Colon (tissue), 2 donors: ENCODE measurements around the gene DCLK1.

Source experiments
- FAIRE-seq: peaks from 2 replicates; lab custom pipeline; 2012; peaks lifted over from hg19 to GRCh38; lab: Jason Lieb, UNC
- donor health status: control.
- donor health status: control.

The DCLK1 gene

DNA sequence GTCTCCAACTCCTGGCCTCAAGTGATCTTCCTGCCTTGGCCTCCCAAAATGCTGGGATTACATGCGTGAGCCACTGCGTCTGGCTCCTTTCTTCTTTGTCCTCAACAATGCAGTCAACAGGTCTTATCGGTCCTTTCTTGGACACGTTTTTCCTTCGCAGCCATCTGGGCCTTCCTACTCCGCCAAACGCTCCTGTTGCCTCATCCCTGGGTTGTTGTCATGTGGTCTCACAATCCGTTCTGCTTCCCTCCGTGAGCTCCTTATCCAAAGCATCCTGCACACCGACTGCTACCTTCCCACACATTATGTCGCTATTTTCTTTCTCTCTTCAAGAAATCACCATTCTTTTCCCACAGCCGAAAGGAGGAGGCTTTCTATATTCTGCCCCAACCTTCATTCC, 306.8 kb downstream of the DCLK1 start:
- FAIRE-seq = no peak

DNA sequence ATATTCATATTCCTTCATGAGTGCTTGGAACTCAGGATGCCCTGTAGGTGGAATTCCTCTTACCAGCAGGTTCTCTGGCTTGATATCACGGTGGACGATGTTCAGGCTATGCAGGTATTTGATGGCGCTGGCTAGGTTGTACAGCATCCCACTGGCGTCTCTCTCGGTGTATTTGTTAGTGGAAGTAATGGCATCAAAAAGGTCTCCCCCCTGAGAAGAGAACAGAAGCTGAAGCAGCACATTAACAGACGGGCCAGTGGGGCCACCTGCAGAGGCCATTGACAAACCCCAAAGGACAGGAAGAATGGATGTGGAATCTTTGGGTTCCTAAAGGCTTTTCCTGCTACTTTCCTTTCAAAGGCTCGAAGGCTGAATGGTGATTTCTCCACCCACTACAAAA, 308.5 kb downstream of the DCLK1 start:
- FAIRE-seq = no peak

DNA sequence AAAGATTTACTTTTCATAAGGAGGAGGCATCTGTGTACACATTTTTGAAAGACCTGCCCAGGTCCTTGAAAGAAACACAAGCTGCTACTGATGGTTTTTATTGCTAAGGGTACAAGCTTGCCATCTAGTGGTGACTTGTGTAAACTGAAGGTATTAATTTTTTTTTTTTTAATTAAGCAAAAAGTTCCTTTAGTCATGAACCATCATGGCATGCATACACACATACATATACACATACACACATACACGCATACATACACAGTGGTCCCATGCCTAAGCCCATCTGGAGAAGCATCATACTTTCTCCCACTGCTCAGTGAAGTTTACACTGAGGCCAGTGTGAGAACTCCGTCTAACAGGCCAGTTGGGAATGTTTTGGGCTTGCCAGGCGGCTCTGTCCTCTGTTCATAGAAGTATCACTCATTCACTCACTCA, 312.5 kb downstream of the DCLK1 start:
- no peak for FAIRE-seq

DNA sequence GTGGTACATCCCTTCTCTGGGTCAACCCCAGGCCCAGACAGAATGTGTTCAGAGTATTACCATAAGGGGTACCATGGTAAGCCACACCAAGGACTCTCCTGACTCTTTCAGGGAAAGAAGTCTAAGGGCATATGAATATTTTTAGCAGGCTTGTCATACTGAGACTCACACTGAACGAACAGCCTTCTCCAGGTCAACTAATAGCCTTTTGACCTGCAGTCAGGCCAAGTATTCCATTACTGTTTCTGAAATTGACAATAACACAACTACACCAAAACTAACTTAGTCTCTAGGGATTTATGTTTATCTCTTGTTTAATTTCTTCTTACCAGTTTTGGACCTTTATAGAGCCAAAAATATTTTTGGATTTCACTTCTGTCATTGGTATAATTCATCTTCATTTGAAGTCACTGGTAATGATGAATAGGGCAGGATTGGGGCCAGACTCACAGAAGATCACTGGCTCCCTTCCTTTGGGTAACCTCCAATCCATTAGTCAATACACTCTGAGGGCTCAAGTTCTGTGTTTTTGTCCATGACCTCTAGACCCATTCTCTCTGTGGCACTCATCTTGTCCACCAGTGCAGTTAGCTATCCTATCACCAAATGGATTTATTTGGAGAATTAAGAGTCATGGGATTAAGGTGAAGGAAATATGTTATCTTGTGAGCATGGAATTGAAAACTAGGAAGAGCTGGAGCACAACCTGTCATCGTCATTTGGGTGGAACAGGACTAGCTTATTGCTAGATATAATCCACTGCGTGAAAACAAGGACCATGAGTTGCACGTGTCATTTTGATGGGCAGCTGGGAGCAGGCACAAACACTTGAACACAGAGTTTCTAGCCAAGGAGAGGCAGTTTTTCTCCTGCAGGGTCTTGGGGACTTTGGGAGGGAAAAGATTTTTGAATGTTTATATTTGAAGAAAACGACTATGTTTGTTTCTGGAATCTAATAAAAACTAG, 313.3 kb downstream of the DCLK1 start:
- FAIRE-seq = no peak

DNA sequence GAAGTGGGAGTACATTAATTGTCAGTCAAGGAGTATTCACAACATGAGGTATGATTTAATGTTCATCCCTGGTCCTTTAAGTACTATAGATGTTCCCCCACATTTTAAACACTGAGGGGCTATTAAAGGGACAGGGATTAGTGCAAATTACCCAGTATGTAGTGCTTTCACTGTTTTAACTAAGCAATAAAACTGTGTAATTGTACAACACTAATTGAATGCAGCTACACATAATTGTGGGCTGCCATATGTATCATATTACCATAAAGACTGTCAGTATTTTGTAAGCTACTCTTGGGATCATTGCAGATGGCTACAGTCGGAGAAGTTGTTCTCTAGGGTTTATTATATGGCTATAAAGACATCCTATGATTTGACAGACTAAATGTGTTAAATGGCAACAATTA, 316.6 kb downstream of the DCLK1 start:
- no peak for FAIRE-seq

DNA sequence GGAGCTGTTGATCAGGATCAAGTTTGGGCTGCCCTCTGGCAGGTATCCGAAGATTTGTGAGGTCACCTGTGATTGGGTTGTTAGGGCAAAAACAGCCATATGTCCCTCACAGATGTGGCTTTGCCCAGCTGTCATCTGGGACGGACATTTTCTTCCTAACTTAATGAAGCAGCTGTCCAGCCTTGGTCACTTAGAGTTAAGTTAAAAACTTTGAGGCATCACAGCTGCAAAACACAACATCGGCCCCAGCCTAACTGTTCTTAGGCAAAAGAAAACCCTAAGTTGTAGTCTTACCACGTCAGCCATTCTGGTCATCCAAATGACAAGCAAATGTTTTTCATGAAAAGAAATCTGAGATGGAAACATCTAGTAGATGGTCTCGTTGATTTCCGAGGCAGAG, 318.4 kb downstream of the DCLK1 start:
- no peak for FAIRE-seq

DNA sequence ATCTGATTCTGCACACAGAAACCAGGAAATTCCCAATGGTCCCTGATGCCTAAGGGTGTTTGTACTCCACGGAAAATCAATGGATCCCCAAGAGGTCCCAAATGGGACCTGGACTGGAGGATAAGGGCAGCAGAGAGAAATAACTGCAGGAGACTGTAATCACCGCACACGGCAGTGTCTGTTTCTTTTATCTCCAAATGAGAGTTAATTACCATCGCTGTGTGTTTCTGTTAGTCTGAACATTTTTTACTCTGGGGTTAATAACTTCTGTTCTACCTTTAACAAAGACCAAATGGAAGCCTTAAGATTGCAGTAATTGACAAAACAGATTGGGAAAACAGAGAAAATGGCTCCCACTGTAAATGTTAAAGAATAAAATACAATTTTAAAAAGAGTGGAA, 320.9 kb downstream of the DCLK1 start:
- no peak for FAIRE-seq

DNA sequence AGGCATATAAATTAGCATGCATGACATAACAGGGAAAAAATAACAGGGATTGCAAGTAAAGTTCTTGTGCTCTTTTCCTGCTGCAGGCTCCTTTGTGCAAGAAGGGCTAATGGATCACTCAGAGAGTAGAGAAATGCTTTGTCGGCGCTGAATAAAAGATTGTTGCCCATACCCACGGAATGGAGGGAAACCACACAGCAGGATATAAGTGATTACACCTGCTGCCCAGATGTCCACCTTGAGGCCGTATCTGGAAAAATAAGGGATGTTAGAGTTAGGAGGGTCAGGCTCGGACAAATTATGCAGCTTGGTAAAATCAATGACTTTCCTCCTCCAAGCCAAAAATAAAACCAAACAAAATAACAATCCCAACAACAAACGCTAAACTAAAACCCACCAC, 322.3 kb downstream of the DCLK1 start:
- no peak for FAIRE-seq

DNA sequence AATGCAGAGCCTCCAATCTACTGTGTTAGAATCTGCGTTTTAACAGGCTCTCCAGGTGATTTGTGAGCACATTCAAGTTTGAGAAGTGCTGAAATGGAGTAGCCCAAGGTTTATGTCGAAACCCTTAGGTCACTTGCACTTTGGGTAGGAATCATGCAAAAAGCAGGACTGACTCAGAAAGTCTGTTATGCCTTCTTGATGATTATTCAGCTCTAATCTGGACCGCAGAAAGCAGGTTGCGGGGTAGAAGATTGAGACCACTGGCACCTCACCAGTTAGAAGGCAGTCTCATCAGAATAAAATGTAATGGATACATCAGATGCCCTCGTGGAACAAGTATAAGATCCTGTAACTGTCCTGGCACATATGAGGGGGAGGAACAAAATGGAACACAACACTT, 326.3 kb downstream of the DCLK1 start:
- no peak for FAIRE-seq

DNA sequence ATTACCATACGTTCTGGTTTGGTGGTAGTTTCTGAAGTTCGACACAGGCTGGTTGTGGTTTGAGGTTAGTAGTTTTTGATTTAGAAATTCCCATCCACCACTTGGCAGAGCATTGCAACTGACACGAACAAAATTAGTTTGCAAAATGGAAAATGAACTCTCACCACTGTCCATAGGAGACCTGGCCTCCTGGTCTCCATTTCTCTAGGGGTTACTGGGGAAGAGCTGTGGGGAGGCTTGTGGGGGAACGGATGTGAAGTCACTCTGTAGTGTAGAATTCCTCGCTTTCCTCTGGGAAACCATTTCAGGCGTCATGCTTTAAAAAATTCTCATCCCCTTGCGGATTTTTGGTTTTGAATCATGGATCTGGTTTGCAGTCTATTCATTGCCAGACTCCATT, 333.2 kb downstream of the DCLK1 start:
- no peak for FAIRE-seq

DNA sequence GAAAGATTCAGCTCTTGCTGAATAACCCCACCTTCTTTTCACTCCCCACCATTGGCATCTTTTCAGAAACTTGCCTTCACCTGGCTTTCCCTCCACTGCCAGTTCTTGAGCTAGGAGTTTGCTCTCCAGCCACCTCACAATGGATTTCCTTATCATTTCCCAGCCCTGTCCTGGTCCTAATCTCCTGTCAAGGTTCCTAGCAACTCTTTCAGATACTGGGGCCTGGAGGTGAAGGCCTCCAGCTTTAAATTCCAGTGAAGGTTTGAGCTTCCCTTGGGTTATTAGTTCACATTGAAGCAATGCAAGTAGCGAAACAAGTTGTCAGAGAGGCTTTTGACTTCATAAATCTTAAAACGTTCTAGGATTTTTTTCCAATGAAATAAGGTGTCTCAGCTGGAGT, 333.9 kb downstream of the DCLK1 start:
- FAIRE-seq = no peak

DNA sequence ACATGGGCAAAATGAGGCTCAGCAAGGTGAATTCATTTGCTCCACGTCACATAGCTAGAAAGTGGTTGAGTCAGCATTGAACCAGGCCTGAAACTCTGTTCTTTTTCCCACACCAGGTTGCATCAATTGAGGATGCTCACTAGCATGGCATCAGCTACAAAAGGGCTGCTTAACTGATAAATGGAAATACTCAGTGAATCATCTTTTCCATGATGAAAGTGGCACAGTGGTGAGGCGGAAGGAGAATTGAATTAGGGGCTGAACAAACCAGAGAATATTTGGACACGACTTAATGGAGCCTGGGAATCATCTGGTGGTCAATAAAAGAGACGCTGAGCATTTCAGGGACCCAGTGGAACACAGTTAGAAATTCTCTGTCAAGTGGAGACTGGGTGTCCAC, 334.6 kb downstream of the DCLK1 start:
- FAIRE-seq = no peak

DNA sequence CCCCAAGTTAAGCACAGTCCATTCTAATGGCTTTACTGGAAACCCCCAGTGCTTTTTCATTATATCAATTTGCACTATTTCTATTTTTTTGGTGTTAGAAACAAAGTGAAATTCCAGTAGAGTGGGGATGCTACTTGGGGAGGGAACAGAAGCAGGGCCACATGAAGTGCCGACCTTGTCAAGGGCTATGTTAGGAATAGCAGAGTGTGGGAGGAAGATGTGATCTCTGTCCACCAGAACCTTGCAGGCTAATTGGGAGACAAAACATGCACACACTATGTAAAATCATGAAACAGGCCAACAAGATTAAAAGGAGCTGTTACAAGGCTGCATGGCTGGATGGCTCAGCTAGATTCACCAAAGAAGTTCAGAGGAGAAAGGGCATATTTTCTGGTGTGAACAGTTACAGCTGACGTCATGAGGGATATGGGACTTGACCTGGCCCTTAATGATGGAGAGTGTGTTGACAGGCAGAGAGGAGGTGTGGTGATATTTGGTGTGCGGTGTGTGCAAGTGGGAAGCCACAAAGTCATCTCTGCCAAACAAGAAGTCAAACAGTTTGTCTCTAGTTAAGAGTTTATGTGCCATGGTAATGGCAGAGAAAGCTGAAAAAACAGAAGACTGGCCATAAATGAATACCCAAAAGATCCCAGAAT, 336.3 kb downstream of the DCLK1 start:
- FAIRE-seq = no peak

DNA sequence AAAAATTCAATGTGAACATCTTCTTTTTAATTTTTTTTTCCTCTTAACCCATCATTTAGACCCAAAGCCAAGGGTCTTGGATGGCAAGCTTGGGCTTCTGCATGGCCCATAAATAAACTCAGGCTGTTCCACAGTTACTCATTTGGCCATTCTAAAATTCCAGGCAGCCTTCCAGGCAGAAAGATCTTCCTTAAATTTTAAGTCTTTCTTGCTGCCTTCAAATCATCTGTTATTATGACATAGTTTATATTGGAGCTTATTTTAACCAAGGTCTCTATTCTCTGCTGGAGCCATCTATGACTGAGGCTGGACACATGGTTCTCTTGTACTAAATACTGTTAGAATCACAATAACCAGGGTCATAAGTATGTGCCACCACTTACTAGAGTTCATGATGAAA, 337.4 kb downstream of the DCLK1 start:
- FAIRE-seq = no peak

DNA sequence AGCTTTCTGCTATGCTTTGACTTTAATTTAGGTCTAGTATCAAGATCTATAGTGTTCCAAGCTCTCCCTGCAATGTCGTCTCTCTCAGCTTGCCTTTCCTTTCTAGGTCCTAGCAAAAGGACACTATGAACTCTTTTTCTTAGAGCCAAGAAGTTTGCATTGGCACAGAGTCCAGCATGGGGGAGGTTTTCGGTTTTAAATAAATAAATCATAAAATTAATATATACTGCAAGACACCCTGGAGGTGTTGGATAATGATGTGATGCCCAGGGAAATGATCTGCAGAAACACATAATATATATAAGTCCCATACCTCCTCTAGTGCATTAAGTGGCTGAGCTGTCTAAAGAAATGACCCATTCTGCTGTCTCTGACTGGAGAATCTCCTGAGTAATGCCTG, 338.3 kb downstream of the DCLK1 start:
- FAIRE-seq = no peak

DNA sequence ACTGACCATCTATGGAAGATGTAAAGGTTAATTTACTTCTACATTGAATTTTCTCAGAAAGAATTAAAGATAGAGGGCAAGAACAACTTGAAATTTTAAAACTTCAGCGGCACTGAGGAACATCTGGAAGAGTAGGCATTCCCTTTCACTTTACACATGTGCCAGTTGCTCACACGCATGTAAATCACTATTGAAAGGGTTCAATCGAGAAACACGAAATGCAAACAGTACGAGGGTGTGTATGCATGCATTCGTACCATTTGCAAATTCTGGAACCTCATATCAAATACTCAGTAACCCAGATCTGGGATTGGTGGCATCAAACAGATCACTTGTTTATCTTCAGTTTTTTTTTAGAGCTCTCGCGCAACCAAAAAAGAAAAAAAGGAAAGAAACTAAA, 339.2 kb downstream of the DCLK1 start:
- no peak for FAIRE-seq

DNA sequence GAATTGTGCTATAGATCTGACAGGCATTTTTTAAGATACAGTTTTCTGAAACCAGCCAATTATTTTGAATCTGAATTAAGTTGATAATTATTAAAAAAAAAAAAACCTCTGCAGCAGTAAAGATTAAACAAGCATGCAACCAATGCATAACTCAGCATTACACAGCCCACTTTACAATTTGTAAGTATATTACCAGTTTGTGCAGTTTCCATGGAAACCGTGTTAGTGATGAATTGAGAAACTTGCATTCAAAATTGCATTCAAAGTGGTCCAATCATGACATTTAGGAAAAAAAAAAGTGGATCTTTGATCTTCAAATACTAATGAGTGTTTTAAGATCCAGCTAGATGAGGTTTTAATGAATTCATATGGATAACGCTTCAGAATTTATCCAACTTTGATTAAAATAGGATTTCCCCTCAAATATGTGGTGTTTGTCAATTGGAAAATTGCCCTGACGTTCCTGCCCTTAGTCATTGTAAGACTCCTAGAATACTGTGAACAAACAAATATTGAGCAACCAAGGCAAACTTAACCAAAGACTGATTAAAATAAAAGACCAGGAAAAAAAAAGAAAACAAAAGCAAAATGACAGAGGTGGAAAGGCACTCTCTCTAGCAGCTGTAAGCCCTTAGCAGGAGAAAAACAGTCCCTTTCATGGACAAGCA, 339.9 kb downstream of the DCLK1 start:
- no peak for FAIRE-seq

DNA sequence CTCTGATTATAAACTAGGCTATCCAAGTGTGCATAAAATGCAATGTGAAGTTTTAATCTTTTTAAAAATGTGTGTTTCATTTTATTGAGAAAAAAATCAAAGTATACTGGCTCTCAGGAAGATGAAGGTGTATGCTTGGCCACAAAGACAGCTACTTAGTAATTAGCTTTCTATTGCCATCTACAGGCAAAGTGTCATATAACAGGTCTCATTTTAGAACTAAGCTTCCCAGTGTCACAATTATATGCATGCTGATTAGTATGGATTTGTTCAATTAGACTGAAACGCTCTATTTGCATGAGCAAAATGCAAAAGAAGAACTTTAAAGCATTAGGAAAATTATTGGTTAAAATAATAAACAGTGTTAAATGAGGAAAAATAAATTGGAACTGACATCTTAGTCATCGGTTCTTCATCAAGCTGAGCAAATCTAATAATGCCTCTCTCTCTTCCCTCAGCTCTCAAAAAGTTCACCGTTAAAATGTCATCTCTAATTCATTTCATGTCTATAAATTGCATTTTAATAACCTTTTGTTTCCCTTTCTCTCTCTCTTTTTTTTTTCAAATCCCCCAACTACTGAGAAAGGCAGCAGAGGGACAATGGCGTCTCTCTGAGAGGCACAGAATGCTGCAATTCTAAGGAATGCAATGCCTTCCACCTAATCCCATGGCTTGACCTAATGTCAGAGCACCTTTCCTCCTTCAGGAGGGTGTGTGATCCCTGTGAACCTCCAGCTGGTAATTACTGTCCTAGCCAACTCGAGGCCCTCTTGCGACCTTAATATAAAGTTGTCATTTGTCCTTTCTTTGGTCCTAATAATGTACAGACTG, 341.6 kb downstream of the DCLK1 start:
- no peak for FAIRE-seq

DNA sequence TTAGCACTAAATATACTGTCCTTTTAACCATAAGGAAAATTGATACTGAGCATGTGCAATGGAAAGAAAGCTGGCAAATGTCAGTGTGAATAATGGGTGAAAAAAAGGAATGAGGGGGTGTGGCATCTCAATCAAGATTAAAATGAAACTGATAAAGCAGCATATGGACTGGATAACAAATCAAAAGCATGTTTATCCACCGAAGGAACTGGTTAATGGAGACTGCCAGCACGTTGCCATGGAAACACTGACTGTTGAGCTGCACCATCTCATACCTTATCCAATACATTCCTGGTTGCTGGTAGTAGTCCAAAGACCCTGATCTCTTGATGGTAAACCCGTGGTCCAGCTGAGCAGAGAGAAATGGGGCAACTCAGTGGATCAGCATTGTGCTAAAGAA, 343.2 kb downstream of the DCLK1 start:
- no peak for FAIRE-seq

DNA sequence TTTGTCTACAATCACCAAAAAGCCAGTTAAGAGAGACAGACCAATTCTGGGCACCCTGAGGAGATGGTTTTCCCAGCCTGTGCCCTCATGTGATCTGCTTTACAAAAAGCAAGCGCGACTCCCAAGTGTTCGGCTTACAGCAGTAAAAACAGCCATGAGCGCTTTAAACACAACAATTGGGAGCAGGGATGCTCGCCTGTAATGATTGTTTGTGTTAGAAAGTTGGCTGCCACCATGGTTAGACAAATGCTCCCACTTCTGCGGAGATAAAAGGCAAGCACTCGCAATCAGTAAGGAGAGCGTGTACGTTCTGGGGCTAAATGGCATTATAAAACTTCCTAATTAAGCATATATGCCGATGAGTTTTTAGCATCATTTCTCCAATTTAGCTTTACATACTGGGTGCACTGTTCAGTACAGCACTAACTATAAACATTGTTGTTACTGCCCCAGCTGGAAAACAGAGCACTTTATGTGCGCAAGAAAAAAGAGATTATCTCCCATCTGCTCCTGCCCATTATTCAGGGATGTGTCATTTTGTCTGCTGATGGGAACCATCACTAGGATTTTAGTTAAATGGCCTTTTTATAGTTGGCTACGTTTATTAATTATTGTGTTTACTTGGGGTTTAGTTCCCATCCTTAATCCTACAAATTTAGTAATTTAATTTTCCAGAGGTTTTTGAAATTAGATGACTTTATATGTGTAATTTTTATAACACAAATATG, 345.4 kb downstream of the DCLK1 start:
- no peak for FAIRE-seq

DNA sequence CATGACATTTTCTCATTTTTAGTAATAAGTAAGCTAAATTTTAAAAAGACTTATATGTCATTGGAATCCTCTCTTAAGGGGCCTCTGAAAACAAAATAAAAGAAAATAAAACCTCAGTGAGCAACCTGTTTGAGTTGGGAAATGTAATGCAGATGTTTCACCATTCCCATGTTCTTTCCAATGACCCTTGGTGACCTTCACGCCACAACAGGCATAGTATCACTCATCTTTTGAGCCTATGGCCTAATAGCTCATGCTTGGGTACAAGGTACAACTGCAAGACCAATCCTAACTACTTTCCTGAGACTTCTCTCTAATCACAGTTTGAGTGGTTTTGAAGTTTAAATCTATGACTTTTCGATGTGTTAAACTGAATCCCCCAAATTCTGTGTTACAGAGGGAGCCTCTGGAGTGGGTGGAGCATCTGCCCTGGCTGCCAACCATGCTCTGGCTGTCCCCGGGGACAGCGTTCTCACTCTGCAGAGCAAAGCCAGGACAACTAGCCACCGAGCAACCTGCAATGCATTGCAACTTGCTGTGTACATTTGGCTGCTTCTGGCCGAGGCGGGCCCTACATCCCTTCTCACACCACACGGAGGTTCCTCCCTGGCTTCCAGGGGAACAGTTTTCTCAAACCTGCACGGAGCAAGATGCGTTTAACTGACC, 346.8 kb downstream of the DCLK1 start:
- FAIRE-seq = no peak
